ENCODE measurements around the gene OPN4.

GRCh38 chr10:86646933-86647332, 7.4 kb upstream of the OPN4 start:
- no peak for TF ChIP-seq MAX (IDR thresholded peaks at IDR 0.05)
- TF ChIP-seq JUNB (IDR thresholded peaks at IDR 0.05), result no peak

Measured in A549 (cell line).